GOT3 (cell line): ENCODE results near the gene PPFIBP1.

ENCODE experiments used
- DNase-seq: peaks from one replicate; lab custom pipeline; 2025; ENCODE audit warnings: mixed read lengths; lab: John Stamatoyannopoulos, UW

PPFIBP1 gene

GRCh38 chr12:27667540-27667939 lies 143.5 kb downstream of the PPFIBP1 start:
- DNase-seq, result no peak

- no peak for DNase-seq
Measured at GRCh38 chr12:27672051-27672450, 148.0 kb downstream of the PPFIBP1 start.

DNA sequence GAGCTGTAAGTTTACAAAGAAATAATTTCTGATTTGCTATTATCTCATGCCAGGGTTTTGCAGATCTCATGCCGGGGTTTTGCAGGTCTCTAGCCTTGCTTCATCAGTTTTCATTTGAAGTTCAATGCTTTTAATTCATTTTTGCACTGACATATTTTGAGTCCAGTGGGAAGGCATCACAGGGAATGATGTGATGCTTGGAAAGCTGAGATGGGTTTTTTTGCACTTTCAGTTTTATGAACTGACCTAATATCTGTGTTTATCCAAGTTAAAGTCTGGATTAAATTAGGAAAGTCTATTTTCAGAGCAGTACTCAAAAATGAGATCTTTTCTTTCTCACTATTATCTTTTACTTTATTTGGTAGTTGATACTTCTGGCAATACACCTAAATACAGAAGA lies 148.6 kb downstream of the PPFIBP1 start:
- no peak for DNase-seq

DNA sequence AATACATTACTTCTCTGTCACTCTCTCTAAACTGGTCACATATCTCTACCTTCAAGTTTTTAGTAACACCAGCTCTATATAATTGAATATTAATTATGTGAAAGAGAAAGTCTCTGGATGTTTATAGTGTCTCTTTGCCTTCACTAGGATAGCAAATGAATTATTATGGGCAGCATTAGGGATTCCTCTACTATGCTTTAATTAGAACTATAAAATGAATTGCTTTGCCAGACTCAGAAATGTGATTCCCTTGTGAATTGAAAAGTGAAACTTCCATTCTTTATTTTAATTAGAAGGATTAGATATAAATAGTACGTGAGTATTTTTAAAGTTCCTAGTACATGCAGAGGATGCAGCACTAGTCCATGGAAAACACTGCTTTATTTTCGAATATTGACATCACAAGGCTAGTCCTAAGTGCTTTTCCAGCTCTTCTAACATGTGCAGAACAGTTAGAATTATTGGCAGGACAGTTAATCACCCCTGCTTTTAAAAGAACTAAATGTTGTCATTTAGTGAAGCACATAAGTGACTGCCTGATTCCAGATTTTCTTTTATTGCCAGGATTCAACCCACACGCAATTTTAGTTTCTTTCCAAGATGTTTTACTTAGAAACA lies 149.2 kb downstream of the PPFIBP1 start:
- DNase-seq, result no peak

GRCh38 chr12:27674989-27675388 lies 151.0 kb downstream of the PPFIBP1 start:
- no peak for DNase-seq

- DNase-seq, result no peak
Measured at GRCh38 chr12:27680619-27681018, 156.6 kb downstream of the PPFIBP1 start.

- DNase-seq, result no peak
Measured at GRCh38 chr12:27682534-27682933, 158.5 kb downstream of the PPFIBP1 start.

- no peak for DNase-seq
Measured at GRCh38 chr12:27685274-27685673, 161.3 kb downstream of the PPFIBP1 start.

DNA sequence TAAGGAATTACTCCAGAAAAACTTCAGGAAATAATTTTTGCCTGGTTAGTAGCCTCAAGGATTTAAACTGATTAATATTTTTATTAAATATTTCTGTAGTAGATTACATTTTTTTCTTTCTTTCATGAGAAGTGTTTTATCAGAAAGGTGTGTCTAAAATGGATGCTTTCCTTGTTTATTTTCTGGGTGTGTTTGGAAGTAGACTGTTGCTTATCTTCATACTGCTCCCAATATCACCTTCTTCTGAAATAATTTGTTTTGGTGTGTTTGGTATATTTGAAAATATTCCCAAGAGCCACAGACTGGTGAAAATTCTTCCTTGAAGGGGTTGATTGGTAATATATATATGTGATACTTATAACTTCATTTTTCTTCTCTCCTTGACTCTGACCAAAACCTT lies 162.1 kb downstream of the PPFIBP1 start:
- DNase-seq, result no peak

- no peak for DNase-seq
Measured at GRCh38 chr12:27688671-27689070, 164.7 kb downstream of the PPFIBP1 start.

- no peak for DNase-seq
Measured at GRCh38 chr12:27689558-27690180, 165.7 kb downstream of the PPFIBP1 start.

DNA sequence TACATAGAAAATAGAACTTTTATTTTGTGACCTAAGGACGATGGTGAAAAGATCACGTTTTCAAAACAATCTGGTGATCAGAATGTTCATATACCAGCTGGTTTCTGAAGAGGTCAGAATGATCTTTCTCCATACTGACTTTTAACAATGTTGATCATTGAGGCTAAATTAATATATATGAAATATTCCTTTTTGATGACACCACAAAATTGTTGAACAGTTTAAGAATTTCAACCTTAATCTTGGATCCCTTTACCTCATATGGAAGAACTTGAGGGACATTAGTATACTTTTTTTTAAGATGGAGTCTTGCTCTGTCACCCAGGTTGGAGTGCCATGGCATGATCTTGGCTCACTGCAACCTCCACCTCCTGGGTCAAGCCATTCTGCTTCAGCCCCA lies 169.4 kb downstream of the PPFIBP1 start:
- no peak for DNase-seq

DNA sequence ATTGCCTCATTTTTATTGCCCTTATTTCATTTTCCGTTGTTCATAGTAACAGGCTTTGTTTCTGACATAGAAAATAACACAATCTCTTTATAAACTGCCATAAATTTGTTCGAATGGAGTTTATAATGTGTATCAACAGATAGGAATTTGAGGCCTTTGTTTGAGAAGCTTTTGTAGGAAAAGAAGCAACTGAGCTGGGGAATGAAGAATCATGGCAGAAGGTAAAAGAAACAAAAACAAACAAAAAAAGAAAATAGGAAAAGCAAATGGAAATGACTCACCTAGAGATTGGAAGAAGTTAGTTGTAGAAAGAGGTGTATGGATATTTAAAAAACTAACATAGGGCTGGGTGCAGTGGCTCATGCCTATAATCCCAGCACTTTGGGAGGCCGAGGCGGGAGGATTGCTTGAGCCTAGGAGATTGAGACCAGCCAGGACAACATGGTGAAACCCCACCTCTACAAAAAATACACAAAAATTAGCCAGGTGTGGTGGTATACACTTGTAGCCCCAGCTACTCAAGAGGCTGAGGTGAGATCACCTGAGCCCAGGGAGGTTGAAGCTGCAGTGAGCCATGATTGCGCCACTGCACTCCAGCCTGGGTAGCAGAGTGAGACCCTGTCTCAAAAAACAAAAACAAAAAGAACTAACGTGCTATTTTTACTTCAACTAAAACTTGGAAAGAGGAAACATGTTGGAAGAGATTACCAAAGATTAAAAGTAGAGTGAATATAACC lies 171.7 kb downstream of the PPFIBP1 start:
- DNase-seq, result no peak

DNA sequence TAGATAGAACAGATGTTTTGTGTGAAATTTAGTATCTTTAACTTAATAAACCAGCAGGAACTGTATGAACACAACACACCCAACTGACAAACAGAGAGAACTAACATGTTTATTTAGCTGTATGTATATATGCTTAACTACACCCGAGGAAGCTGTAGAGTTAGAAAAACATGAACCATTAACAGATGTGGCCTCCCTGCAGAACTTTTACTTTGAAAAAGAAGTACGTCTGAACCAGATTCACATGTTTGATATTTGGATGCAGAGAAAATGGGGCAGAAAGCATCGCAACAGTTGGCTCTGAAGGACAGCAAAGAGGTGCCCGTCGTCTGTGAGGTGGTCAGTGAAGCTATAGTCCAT lies 172.3 kb downstream of the PPFIBP1 start, which contains the start of gene REP15:
Gene REP15, plus strand, starts transcription at position 155 of the 360 bp plus-strand sequence. Its CDS starts 116 bp downstream, at position 271.
- DNase-seq, result no peak

- no peak for DNase-seq
Measured at GRCh38 chr12:27696864-27697564, 173.0 kb downstream of the PPFIBP1 start.

GRCh38 chr12:27703720-27704452 lies 179.9 kb downstream of the PPFIBP1 start:
- no peak for DNase-seq

DNA sequence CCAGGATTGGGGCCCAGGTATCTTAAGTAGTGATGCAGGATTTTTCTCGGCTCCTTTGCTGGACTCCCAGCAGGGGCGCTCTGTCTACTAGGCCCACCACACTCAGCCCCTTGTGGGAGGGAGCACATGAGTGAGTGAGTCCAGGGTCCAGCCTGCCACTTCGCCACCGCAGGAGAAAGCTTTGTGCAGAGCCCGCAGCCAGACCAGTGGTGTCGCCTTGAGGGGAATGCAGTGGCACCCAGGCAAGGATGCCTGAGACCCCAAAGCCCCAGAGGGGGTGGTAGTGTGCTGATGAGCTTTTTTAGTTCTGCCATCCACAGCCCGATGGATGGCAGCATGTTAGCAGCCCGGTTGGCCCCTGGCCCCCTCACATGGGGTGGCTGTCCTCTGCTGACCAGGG lies 181.3 kb downstream of the PPFIBP1 start:
- DNase-seq, result no peak

GRCh38 chr12:27707216-27707615 lies 183.2 kb downstream of the PPFIBP1 start:
- no peak for DNase-seq

DNA sequence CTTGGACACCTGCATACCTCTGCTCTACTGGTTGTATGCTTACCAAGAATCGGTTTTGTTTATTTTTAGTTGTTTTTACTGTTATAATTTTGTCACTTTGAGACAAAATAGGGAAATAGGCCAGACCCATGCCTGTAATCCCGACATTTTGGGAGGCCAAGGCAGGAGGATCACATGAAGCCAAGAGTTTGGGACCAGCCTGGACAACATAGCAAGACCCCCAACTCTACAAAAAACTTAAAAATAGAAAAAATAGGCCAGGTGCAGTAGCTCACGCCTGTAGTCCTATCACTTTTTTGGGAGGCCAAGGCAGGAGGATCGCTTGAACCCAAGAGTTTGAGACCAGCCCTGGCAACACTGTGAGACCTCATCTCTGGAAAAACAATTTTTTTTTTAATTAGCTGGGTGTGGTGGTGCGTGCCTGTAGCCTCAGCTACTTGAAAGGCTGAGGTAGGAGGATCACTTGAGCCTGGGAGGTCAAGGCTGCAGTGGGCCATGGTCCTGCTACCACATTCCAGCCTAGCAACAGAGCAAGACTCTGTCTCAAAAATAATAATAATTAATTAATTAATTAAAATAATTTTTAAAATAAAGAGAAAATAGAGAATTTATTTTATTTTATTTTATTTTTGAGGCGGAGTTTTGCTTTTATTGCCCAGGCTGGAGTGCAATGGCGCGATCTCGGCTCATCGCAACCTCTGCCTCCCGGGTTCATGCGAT lies 185.4 kb downstream of the PPFIBP1 start:
- no peak for DNase-seq

DNA sequence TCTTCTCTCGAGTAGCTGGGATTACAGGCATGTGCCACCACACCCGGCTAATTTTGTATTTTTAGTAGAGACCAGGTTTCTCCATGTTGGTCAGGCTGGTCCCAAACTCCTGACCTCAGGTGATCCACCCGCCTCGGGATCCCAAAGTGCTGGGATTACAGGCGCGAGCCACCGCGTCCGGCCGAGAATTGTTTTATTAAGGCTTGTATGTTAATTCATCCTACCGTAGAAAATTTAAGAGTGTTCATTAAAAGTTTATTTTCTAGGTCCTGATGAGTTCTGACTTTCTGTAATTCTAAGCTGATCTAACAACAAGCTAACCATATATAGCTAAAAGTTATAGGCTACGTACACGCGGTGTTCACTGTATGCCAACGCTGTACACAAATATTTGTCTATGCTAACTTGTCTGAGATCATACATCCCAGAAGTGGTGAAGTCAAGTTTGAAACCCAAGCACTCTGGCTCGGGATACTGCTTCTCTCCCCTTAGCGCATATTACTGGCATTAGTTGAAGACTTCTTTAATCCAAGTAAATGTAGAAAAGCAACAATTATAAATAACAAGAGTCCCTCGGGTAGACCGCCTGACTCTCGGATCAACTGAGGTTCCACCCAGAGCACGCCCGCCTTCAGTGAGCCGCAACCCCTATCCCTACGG lies 186.1 kb downstream of the PPFIBP1 start:
- DNase-seq, result no peak
